Measurements from ENCODE around the gene ADAMTS20.

GRCh38 chr12:43378448-43378847, 173.6 kb downstream of the ADAMTS20 start:
- TF ChIP-seq CTCF (conservative IDR thresholded peaks at IDR 0.05; ENCODE audit: low read depth, low read length), result no peak
- no peak for TF ChIP-seq EZH2 (IDR thresholded peaks at IDR 0.05; ENCODE audit: borderline replicate concordance, low read depth, low read length, poor library complexity, severe bottlenecking)

Data from A673 (cell line).